Chondrocyte (in vitro differentiated cells): ENCODE data around the gene CCDC185. TPM values are rescaled to one million over a fixed set of nuclear protein-coding genes. Genes with fewer than 3 reads are reported as not detected.

ENCODE experiments used
- DNase-seq: peaks from one replicate; pipeline ENCODE4 v3.0.0; 2021; ENCODE audit warnings: mixed read lengths, low spot score
- H3K27ac Mint-ChIP-seq: one replicate; pipeline ENCODE4 v1.8.0; 2021; ENCODE audit warnings: mild to moderate bottlenecking, moderate library complexity, mixed read lengths; ENCODE audit not compliant: unreplicated experiment
- H3K27me3 Mint-ChIP-seq: 2 replicates; pipeline ENCODE4 v1.8.0; 2021; ENCODE audit warnings: low read depth, mixed read lengths
- H3K36me3 Mint-ChIP-seq: 2 replicates; pipeline ENCODE4 v1.8.0; 2021; ENCODE audit warnings: low read depth, mixed read lengths
- H3K4me1 Mint-ChIP-seq: 2 replicates; pipeline ENCODE4 v1.8.0; 2021; ENCODE audit warnings: low read depth, mild to moderate bottlenecking, mixed read lengths
- H3K4me3 Mint-ChIP-seq: one replicate; pipeline ENCODE4 v1.8.0; 2021; ENCODE audit warnings: mild to moderate bottlenecking, moderate library complexity, mixed read lengths; ENCODE audit not compliant: unreplicated experiment
- H3K9me3 Mint-ChIP-seq: 2 replicates; pipeline ENCODE4 v1.8.0; 2021; ENCODE audit warnings: low read depth, mixed read lengths
- CTCF ChIP-seq: fragments of 200-600 bp; sonication (generic); IDR thresholded peaks from 2 replicates; pipeline ENCODE4 v1.5.0; 2021; ENCODE audit warnings: antibody characterized with exemption, mild to moderate bottlenecking, moderate library complexity
- total RNA-seq: library from RNA; stranded (reverse); gene quantifications from 3 replicates; pipeline ENCODE4 v1.2.1, GENCODE V29; 2021

Gene CCDC185
- total RNA-seq, 1 donor from 2014 or later: not detected

- no peak for DNase-seq
- Mint-ChIP-seq H3K36me3 (no peaks in the 10 kb centered on the region), H3K27me3 (peaks cover 59% of the 10 kb centered on the region), H3K27ac (no peak overlapping the region), H3K9me3 (no peaks in the 10 kb centered on the region), H3K4me3 (no peak overlapping the region), H3K4me1 (no peaks in the 10 kb centered on the region)
- TF ChIP-seq CTCF: no peak
Measured at GRCh38 chr1:223353939-223354338, 39.3 kb upstream of the CCDC185 start.

- no peak overlapping the region for H3K27ac Mint-ChIP-seq
- no peak for DNase-seq
- H3K4me3 Mint-ChIP-seq: no peak overlapping the region
- H3K27me3 Mint-ChIP-seq: peaks cover 68% of the 10 kb centered on the region
- no peaks in the 10 kb centered on the region for H3K9me3 Mint-ChIP-seq
- no peaks in the 10 kb centered on the region for H3K36me3 Mint-ChIP-seq
- no peak for TF ChIP-seq CTCF
- H3K4me1 Mint-ChIP-seq: no peaks in the 10 kb centered on the region
Measured at GRCh38 chr1:223355699-223356098, 37.5 kb upstream of the CCDC185 start.

- Mint-ChIP-seq H3K9me3 (no peaks in the 10 kb centered on the region), H3K27me3 (peaks cover 67% of the 10 kb centered on the region), H3K36me3 (no peaks in the 10 kb centered on the region), H3K27ac (no peak overlapping the region), H3K4me3 (no peak overlapping the region), H3K4me1 (peaks cover 9% of the 10 kb centered on the region)
- TF ChIP-seq CTCF: no peak
- no peak for DNase-seq
Measured at GRCh38 chr1:223358826-223359225, 34.4 kb upstream of the CCDC185 start.

GRCh38 chr1:223363057-223363855 lies 30.0 kb upstream of the CCDC185 start:
- H3K27me3 Mint-ChIP-seq: peaks cover 55% of the 10 kb centered on the region
- no peaks in the 10 kb centered on the region for H3K36me3 Mint-ChIP-seq
- no peak for TF ChIP-seq CTCF
- H3K9me3 Mint-ChIP-seq: no peaks in the 10 kb centered on the region
- H3K4me3 Mint-ChIP-seq: peak overlapping the region; percentile 73
- no peak for DNase-seq
- H3K4me1 Mint-ChIP-seq: peaks cover 14% of the 10 kb centered on the region
- H3K27ac Mint-ChIP-seq: no peak overlapping the region

GRCh38 chr1:223363856-223364684 lies 29.1 kb upstream of the CCDC185 start, which contains the start of gene SUSD4:
TSS of gene SUSD4 (minus strand) at chr1:223364176. CDS start at chr1:223363425, 751 bp downstream.
- Mint-ChIP-seq H3K4me1 (peaks cover 14% of the 10 kb centered on the region), H3K36me3 (no peaks in the 10 kb centered on the region), H3K27ac (no peak within 1 kb of the TSS), H3K27me3 (peaks cover 51% of the 10 kb centered on the region), H3K9me3 (no peaks in the 10 kb centered on the region), H3K4me3 (peak within 1 kb of the TSS; percentile 73)
- DNase-seq: no peak
- no peak for TF ChIP-seq CTCF
